Activated gamma-delta T cell treated with anti-CD3 and anti-CD28 coated beads, Interleukin-2, amount 50 U/mL, for 16 hours (primary cell): Measurements from ENCODE around the gene TMEM174.

Source experiments
- DNase-seq: peaks from one replicate; pipeline ENCODE4 v3.0.0-alpha.2; 2020; ENCODE audit warnings: low read depth

The TMEM174 gene

DNA sequence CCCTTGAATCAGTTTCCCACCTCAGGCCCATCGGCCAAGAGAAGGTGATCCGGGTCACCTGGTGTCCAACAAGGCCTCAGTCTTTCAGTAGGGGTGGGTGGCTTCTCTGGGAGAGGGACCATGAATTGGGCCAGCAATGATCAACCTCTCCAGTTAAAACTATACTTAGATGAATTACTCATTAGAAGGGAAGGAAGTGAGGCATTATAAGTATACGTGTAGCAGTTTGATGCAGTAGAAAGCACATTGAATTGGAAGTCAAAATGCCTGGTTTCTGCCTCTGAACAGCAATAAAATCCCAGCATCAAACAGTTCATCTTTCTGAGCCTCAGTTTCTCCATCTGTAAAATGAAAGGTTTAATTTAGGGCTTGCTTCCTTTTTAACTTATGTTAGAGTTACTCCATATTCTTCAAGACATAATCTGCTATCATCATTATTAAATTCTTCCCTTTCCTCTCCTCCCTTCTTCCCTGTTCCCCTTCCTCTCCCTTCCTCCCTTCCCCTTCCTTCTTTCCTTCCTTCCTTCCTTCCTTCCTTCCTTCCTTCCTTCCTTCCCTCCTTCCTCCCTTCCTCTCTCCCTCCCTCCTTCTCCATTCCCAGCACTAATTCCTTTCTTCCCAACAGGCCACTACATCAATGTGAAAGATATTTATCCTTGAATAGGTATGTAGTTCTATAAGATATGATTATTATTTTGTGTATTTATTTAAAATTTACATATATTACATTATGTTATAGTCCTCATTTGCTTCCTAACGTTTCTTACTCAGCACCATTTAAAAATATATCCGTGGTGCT is 18.6 kb upstream of the TMEM174 start:
- DNase-seq, result no peak

DNA sequence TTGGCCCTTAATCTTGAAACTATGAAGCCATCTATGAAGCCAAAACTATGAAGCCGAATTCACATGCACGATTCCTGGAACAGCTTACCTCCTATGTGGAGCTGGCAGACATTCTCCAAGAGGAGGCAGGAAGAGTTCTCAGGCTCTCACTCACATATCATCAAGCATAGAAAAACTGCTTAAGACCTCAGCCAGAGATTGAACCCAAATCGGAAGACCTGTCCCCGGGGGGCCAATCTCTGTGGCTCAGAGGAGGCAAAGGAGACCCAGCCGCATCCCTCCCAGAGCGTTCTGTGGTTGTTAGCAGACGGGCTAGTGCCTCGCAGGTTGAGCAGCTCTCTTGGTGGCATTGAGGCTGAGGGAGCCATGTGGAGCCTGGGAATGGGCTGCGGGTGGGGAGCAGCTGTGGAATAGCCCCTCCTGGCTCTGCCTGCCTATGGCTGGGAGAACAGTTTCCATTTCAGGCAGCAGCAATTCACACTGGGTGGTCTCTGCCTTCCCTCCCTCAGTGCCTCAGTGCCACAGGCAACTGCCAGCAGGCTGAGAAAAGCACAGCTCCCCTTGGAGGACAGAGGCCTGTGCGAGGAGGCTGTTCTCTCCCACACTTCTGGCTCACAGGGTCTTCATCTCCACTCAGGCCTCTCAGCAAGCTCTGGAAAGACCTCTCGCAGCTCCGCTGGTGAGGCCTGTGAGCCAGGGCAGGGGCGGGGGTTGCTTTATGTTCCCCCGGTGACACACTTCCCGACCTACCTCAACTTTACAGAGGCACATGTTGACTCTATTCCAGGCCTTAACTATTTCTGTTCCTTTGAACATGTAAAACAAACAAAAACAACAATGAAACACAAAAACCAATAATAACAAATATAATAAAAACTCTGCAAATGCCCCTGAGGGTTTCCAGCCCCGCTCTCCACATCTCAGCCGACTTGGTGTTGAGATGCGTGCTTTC is 17.4 kb upstream of the TMEM174 start:
- DNase-seq, result no peak

DNA sequence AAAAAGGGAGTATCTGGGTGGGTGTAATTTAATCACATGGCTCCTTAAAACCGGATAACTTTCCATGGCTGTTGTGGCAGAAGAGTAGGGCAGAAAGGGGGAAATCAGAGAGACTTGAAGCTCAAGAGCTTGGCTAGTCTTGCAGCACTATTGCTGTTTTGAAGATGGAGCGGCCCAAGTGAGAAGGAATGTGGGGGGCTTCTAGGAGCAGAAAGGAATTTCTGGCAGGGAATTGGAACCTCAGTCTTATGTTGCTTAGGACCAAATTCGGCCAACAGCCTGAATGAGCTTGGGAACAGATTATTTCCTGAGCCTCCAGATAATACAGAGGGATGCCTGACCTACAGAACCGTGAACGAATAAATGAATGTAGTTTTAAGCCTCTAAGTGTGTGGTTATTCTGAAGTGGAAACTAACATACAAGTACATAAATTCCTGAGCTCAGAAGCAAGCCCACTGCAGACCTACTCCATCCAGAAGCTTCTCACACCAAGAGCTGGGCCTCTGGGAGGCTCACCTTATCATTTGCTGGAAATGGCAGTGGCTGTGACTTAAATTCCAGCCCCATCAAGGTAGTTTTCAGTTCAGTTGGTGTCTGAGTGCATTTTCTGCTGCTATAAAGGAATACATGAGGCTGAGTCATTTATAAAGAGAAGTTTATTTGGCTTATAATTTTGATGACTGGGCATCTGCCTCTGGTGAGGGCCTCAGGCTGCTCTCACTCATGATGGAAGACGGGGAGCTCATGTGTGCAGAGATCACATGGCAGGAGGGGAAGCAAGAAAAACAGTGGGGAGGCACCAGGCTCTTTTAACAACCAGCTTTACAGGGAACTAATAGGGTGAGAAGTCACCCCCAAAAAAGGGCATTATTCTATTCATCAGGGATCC is 15.3 kb upstream of the TMEM174 start:
- no peak for DNase-seq

DNA sequence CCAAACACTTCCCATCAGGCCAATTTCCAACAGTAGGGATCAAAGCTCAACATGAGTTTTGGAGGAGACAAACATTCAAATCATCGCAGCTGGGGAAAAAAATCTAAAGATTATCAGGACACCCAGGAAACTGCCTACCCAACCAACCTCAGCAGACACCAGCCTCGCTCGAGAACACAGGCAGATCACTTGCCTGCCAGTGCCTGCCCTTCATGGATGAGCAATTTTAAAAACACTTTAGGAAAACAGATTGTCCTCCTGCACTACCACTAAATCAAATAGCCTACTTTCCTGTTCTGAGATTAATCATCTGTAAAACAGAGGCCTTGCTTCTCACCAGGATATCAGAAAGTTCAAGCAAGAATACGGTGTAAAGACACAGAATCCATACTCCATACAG is 14.7 kb upstream of the TMEM174 start:
- DNase-seq, result no peak

DNA sequence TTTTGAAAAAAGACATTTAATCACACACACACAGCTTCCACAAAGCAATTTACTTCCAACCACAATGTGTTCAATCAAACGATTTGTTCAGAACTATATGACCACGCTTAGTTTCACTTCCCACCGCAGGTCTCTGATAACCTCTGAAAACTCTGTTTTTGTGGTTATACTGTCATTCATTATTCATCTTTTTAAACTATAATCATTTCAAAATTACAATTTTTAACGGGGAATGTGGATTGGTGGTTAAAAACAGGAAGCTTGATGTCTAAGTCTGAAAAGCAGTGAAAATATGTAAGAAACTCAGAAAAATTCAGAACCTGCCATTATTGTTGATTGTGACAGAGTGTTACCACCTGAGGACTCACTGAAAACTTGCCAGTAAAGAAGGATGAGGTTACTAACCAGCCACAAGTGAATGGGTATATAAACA is 12.7 kb upstream of the TMEM174 start:
- DNase-seq, result no peak

DNA sequence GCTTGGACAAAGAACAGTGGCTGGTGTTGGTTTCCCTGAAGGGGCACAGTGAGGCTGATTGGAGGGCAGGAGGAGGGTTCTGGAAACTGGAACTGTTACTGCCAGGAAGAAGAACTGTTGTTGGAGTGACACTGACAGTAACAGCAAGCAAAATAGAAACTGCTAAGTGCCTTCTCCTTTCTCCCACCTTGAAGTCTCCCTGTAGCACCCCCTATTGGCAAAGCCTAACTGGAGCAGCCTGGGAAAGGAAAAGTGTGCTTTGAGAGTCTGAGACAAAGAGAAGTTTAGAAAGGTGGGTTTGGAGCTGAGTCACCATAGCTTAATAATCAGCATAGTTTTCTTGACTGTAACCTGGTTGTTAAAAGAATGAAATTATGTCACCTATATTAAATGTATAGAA is 2.5 kb upstream of the TMEM174 start:
- no peak for DNase-seq

DNA sequence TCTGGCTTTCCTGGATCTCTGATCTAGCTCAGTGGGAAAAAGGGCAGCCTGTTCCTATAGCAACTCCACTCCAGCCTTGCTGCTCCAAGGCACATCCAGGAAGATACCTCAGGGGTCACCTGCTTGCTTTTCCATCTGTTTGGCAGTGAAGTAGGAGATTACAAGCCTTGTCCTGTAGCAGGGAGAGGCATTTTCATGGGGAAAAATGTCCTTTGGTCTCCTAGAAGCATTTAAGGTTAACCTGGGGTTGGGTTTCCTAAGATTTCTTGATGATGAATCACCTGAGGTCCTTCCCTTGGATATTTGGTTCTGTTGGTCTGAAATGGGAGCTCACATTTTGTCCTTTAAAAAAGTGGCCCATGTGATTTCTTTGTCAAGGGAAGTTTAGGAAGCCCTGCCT is 1.5 kb upstream of the TMEM174 start:
- no peak for DNase-seq

DNA sequence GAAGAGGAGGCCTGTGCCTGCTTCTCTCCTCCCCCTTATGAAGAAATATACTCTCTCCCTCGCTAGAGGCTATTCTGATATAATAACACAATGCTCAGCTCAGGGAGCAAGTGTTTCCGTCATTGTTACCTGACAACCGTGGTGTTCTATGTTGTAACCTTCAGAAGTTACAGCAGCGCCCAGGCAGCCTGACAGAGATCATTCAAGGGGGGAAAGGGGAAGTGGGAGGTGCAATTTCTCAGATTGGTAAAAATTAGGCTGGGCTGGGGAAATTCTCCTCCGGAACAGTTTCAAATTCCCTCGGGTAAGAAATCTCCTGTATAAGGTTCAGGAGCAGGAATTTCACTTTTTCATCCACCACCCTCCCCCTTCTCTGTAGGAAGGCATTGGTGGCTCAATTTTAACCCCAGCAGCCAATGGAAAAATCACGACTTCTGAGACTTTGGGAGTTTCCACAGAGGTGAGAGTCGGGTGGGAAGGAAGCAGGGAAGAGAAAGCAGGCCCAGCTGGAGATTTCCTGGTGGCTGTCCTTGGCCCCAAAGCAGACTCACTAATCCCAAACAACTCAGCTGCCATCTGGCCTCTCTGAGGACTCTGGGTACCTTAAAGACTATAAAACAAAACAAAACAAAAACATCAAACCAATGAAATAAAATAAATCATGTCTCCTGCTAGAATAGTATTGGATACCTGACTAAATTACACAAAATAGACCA is 1.3 kb downstream of the TMEM174 start:
- no peak for DNase-seq

DNA sequence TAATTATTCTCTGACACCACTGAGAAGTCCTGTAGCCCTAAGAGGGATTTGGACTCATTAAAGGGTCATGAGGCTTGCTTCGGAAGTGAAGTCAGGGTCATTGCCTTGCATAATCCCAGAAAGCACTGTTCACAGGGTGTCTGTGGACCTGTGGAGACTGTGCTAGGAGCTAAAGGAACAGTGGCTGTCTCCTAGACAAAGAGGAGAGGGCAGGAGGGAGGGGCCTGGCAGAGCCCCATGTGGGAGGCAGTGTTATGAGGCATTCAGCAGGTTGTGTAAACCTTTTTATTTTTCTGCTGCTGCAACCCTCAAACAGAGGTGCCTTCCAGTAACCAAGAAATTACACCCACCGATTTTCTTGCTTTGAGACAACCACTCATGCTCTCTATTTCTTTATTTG is 3.3 kb downstream of the TMEM174 start:
- DNase-seq, result no peak

DNA sequence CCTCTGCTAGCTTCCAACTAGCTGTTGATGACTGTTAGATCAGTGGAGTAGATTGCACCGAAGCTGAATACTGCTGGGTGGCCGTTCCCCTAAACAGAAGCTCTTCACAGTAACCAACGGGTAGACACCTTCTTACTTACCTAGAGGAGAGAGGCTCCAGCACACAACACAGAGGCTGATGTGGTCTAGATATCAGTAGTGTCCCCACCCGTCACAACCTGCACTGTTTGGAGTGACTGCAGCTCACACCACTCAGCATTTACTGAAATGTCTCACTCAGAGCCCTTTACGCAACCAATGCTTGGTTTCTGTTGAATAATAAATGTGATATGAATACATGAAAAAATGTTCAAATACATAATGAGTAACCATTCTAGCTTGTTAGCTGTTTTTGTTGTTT is 5.3 kb downstream of the TMEM174 start:
- DNase-seq, result no peak

DNA sequence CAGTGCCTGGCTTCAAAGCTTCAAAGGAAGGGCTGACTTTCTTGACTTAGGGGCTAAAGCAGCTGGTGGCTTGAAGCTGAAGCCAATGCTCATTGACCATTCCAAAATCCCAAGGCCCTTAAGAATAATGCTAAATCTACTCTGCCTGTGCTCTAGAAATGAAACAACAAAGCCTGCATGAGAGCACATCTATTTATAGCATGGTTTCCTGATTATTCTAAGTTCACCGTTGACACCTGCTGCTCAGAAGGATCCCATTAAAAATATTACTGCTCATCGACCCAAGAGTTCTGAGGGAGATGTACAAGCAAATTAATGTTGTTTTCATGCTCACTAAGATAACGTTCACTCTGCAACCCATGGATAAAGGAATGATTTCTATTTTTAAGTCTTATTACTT is 6.7 kb downstream of the TMEM174 start:
- DNase-seq, result no peak

DNA sequence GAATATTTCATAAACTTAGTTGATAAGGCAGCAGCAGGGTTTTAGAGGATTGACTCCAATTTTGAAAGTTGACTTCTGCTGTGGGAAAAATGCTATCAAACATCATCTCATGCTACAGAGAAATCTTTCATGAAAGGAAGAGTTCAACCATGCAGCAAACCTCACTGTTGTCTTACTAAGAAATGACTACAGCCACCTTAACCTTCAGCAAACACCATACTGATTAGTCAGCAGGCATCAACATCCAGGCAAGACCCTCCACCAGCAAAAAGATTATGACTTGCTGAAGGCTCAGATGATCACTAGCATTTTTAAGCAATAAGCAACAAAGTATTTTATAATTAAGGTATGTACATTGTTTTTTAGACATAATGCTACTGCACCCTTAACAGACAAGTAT is 7.6 kb downstream of the TMEM174 start:
- no peak for DNase-seq

DNA sequence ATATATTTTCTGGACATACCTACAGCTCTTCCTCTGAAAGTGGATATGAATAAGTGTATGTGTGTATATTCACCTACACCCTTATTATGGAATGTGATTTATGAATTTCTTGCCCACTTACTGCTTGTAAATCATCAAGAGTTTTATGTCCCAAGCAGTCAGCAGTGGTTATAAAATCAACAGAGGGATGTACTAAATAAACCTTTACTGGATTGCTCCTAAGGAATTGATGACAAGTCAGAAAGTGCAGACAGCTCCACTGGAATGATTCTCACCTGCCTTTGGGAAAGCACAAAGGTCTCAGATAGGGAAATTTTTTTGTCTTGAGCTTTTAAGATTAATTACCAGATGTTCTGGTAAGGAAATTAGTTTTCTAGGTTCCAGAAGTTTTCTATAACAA is 9.3 kb downstream of the TMEM174 start:
- DNase-seq, result no peak

DNA sequence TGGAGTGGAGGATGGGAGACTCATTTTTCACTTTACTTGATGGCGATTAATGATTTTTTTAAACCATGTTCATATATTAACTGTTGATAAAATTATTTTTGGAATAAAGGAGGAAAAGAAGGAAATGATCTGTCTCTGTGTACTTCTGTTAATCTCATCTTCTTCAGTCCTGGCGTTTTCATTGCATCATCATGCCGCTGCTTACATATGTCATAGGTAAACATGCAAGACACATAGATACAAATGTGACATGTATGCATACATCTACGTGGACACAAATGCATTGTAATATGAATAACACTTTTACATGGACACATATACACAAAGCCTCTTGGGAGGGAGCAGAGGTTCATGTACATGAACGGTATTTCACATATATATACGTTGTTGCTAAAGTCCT is 10.0 kb downstream of the TMEM174 start:
- no peak for DNase-seq

DNA sequence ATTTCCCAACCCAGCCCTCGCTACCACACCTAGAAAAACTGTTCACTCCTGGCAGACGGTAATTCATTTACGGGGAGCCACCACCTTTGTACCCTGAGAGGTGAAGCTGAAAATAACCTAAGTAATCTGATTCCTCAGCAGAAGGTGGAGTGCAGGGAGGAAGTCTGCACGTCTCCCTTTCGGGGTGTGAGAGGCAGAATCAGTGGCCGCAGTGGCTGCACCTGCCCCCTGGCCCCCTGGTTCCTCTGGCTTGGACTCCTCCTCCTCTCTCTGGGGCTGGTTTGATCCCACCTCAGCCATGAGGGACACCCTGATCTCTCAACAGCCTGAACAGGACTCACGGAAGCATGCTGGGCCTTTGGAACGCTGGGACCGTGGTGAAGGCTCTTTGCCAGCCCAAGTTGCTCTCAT is 10.5 kb downstream of the TMEM174 start:
- DNase-seq, result no peak

DNA sequence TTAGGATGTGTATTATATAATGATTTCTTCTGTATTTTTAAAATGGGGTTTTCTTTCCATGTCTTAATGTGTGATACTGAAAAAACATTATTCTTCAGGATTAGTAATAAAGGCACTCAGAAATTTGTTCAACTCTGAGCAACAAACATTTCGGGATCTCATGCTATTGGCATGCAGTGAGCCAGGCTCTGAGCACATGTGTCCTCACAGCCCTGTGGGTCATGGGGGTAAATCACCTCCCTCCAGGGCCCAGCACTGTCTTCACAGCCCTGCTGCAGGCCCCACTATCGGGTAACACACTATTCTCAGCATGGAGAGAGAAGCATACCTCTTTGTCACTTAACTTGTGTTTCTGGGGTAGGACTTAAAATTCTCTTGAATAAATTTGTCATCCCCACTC is 14.0 kb downstream of the TMEM174 start:
- DNase-seq, result no peak

DNA sequence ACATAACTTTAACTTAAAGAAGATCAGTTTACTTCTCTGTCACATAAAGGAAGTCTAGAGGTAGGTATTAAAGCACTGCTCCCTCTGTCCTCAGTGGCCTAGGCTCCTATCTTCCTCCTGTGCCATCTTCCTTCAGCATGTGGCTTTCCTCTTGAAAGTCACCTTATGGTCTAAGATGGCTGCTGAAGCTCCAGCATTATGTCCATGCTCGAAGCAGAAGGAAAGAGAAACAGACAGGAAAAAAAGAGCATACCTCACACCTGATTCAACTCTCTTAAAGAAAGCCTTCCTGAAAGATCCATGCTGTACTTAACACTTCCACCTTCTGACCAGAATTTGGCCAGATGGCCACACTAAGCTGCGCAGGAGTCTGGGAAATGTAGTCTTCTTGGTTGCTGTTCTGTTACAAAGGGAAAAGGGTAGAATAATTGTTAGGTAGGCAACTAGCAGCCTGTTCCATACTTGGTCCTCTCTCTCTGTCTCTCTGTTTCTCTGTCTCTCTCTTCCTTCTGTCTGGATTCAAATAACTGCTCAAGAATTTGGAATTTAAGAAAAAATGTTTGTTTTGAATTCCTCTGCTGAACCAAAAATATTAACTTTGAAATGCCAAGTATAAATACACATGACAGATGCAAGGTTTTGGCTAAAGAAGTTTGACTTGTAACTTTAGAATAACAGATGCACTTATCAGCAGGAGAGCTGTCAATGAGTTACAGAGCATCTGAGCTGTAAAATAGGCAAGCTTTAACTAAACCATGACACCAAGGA is 16.0 kb downstream of the TMEM174 start:
- DNase-seq, result no peak

DNA sequence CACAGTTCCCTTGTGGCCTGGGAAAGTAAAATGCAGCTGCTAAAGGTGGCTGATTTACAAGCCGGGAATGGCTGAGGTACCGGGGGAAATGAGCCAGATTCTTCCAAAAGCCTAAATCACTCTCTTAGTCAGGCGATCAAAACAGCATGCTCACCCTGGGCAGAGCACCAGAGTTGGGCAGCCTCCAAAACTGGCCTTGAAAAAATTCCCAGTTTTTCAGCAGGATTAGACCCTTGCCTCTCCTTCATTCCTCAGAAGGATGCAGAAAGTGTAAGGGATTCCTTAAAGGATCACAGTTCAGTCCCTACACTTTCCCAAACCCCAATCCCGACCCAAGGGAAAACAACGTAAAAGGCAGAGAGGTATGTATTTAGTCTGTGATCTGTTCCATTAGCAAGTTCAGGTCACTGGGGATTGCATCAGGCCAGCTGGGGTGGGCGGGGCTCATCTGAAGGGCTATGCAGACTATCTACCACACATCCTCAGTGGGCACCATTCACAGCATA is 16.9 kb downstream of the TMEM174 start:
- no peak for DNase-seq

DNA sequence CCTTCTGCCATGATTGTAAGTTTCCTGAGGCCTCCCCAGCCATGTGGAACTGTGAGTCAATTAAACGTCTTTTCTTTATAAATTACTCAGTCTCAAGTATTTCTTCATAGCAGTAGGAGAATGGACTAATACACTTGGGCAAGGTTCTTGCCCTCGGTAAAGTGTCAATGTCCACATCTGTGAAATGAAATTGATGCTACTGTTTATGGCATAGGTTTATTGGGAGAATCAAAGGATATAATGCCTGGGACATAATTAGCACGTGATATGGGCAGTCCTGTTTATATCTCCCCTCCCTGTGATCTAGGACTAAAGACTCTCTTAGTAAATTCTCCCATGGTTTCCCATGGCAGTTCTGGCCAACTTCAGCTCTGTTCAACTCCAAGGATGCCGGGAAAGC is 19.4 kb downstream of the TMEM174 start:
- no peak for DNase-seq

DNA sequence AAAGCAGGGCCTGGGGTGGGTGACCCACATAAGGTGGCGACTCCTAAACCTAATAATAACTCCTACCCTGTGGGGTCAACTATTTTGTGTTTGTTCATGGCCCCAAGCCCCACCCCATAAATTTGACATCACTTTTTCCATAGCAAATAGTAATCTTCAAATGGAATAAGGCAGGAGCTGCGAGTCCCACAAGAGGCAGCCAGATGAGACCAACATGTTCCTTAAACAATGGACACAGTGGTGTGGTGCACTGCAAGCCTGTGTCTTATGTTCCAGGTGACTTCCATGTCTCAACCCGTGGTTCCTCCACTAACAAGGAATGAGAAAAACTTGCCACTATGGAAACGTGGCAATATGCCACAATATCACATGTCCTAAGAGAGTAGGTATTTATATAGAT is 20.6 kb downstream of the TMEM174 start:
- DNase-seq, result no peak

DNA sequence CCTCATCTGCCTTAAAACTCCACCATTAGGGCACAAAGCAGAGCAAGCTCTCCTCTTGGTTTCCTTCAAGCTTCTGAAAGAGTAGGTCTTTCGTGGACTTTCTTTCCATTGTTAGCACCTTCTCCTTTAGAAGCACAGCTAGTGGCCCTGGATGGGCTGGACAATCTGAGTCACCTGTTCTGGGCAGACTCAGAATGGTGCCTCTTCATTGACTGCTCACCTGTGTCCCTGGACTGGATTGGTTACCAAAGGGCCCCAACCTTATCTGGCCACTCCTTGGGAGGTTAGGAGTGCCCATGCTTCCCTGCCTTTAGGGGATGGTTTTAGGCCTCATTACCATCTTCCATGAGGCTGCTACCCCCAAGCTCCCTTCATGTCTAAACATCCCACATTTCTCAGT is 23.2 kb downstream of the TMEM174 start:
- DNase-seq, result no peak
